Fibroblast of skin of left biceps (primary cell): ENCODE data around the gene HSPA1A.

Experiments used
- DNase-seq, 2 experiments: peaks; one replicate each; pipeline ENCODE4 v3.0.0-alpha.2; 2013; ENCODE audit warnings: low read depth in 2 of 2

HSPA1A gene

GRCh38 chr6:31865205-31866118 lies 50.1 kb downstream of the HSPA1A start:
- DNase-seq: no peak
